HUDEP-2 (cell line): ENCODE results near the gene KRT38.
"Not testable (repeated sequence)": the region's sequence is repeated elsewhere in the genome, so short reads cannot be mapped to it uniquely, and the experiment has no call there.

Experiments
- DNase-seq, 76 experiments: peaks; one replicate each; lab custom pipeline; 2025; ENCODE audit not compliant: unreplicated experiment in 76 of 76; lab: John Stamatoyannopoulos, UW

KRT38 gene

DNA sequence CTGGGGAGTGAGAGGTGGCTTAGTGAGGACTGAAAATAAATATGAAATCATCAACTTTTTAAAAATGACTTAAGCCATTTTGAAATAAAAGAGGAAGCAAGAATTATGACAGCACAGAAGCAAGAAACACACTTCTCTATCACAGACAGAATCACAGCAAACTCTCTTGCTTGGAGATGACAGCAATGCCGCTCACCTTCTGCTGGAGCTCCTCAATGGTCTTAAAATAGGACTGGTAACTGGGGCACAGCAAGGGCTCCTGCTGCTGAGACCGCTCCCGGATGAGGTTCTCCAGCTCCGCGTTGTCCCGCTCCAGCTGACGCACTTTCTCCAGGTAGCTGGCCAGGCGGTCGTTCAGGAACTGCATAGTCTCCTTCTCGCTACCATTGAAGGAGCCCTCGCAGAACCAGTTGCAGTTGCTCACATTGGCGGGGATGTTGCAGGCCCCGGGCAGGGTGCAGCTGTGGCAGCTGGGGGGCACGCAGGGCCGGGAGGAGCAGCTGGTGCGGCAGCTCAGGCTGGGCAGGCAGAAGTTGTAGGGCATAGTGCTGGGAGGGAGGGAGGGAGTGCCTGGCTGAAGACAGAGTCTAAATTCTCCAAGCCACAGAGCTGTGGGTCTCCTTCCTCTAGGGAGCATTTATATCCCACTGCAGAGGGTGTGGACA lies 43.7 kb downstream of the KRT38 start, which contains the start of gene KRT31:
TSS of gene KRT31 (minus strand) at position 613 of the 665 bp plus-strand sequence. CDS start at position 544, 69 bp downstream.
- DNase-seq: no peak

DNA sequence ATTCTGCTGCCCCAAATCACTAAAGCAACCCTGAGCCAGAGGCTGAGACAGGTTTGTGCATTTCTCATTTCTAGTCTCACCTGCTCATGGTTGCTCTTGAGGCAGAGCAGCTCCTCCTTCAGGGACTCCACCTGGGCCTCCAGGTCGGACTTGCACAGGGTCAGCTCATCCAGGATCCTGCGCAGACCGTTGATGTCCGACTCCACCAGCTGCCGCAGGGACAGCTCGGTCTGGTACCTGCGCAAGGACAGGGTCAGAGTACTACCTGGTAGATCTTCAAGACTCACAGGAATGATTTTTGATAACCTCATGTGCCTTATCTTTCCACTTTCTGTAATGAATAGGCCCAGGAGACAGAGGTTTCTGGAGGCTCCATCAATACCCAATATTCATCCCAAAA lies 44.4 kb downstream of the KRT38 start:
- no peak for DNase-seq

DNA sequence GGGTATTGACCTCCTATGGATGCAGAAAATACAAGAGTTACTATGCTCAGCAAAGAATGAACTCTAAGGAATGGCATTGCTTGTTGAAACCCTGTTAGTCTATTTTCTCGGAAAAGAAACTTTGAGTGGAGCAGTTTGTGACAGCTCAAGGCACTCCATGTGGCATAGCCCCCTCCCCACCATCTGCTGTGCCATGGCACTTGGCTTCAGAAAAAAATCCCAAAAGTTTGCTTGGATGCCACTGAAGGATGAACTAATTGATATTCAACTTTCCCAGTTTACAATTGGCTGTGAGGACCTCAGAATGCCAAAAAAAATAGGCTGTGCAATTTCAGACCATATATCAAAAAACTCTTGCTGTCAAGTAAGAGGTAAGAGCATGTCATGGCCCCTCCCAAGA lies 45.2 kb downstream of the KRT38 start:
- no peak for DNase-seq

DNA sequence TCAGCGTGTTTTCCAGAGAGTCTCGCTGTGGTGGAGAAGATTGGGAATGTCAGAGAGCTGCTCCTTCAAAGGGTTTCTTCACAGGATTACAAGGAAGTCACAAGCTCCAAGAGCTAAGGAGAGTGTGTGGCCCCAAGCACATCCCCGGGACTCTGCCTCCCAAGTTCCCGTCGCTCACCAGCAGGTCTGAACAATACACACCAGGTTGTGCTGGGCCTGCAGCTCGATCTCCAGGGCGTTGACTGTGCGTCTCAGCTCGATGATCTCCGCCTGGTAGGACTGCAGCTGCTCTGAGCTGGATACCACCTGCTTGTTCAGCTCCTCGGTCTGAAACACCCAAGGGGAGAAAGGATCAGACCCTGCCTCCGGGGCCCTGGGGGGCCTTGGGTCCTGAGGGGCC lies 45.7 kb downstream of the KRT38 start:
- DNase-seq: not testable (repeated sequence)

DNA sequence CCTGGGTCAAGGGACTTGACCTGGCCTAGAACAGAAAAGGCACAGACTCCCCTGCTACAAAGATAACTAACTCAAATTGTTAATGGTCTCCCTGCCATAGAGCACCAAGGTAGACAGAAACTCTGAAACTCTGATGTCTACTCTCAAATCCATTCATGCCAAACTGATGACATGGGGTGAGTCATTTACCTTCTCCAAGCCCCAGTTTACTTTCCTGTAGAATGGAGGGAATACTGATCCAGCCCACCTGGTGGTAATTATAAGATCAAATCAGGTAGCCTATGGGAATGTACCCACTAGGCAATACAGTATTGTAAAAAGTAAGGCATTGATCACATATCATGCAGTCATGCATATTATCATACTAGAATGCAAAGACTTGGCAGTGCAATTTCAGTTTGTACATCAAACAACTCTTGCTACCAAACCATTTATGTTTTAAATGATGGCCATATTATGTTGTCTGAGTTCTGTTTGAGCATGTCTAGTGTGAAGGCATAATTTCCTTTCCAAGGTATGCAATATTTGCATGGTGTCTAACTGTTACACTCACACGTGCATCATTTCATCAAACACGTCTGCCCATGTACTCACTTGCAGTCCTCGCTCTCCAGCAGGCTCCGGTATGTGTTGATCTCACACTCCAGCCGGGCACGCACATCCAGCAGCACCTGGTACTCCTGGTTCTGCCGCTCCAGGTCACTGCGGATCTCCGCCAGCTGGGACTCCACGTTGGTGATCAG lies 46.4 kb downstream of the KRT38 start:
- no peak for DNase-seq

DNA sequence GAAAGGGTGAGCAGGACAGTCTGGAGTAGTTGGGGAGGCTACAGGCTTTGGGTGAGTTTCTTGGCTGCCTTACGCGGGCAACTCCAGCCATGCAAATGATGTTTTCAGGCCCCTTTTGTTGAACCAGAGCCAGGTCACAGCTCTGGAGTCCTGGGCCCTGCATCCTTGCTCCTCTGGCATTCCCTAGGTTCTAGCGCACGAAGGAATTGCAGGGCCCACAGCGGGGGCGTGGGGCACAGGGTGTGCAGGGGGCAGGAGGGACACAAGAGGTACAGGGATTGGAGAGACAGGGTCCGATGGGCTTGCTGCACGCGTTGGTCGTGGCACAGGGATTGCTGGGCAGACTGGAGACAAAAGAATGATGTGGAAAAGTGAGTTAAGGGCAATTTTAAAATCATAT lies 47.0 kb downstream of the KRT38 start:
- DNase-seq: no peak

DNA sequence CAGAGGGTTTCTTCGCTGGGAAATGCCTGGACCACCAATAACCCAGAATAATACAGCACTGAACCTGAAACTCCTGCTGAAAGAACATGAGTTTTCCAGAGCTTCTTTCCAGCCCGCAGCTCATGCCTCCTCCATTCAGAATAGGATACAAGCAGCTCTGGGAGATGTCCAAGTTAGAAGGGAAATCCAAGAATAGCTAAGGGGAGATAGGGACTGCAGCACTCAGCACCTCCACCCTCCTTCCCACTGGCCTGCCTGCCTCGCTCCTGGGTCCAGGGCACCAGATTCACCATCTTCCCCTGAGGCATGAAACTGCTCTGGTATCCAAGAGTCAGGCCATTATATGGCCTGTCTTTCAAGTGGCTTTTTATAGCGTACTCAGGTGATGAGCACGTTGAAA lies 47.5 kb downstream of the KRT38 start:
- no peak for DNase-seq

DNA sequence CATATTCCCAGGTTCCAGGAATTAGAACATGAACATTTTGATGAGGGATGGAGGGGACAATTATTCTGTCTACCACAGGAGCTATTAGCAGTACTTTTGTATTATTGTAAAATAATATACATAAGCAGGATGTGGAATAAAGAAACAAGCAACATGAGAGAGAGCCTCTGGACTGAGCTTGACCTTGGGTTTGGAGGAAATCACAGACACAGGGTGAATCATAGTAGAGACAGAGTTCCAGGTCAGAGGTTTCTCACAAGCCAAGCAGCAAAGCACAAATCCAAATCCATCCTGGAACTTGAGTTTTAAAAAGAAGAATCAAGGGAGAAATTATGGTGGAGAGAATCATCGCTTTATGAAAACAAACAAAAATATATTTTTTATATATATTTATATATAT lies 48.5 kb downstream of the KRT38 start:
- DNase-seq: no peak

DNA sequence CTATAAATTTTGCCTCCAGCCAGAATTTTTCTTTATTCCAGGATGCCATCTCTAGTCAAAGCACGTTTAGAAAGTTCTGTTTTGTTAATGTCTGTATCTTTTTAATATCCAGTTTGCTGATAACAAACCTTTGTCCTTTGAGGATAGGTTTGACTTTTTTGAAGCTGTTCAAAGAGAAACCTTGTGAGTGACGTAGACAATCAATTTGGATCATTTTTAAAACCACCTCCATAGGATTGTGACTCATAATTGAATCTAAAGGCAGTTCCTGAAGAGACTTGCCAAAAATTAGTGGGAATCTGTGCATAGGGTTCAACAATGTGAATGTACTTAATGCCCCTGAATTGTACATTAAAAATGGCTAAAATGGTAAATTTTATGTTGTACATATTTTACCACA lies 49.2 kb downstream of the KRT38 start:
- no peak for DNase-seq

DNA sequence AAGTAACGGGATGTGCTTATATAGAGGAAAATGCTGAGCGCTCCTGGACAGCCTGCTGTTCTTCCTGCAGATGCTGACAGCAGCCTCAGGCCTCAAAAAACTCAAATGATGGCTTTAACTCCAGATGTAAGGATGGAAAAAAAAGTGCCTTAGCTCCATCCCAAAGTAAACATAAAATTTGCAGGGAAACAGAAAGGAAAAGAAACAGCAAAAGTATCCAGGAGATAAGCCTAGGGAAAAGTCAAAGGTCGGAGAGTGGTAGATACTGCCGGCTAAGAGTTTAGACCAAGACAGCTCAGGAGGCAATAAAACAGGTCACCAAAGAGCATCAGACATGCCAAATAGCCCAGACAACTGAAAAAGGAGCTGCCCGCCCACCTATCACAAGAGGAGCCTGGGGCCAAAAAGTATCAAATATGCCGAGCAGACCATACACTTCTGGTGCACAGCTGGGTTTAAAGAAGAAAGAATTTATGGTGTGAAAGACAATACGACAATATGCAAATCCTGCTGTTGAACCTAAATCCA lies 50.3 kb downstream of the KRT38 start:
- no peak for DNase-seq

DNA sequence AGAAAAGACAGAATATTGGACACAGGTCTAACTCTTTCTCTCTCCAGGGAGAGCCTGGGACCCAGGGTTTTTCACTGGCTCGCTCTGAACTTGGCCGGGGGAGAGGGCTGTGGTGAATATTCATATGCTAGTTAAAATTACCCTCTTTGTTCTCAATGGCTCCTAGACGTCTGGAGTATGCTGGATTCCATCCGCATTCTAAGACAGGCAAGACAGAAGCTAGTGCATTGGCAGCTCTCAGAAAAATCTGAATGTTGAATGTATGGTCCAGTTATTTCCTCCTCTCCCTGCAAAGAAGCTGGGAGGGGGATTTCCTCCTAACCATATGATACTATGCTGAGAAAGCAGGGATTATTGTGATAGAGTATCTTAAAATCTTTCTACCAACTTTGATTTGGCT lies 53.1 kb downstream of the KRT38 start:
- no peak for DNase-seq

DNA sequence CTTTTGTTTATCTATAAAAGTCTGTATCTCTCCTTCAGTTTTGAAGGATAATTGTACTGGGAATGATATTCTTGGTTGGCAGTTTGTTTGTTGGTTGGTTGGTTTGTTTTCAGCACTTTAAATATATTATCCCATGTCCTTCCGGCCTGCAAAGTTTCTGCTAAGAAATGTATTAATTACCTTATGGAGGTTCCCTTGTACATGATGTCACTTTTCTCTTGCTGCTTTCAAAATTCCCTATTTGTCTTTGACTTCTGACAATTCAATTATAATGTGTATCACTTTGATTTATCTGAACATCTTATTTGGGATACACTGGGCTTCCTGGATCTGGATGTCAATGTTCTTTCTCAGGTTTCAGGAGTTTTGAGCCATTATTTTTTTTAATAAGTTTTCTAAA lies 54.6 kb downstream of the KRT38 start:
- no peak for DNase-seq
